Activated naive CD4-positive, alpha-beta T cell treated with Interleukin-2 at 50 U/mL for 16 hours (primary cell): ENCODE measurements around the gene TUBA8.
"Not testable (repeated sequence)": the region's sequence is repeated elsewhere in the genome, so short reads cannot be mapped to it uniquely, and the experiment has no call there.

Experiments
- DNase-seq: peaks from one replicate; pipeline ENCODE4 v3.0.0-alpha.2; 2020

TUBA8 gene

GRCh38 chr22:18106550-18107341 is 3.9 kb upstream of the TUBA8 start:
- peak; percentile 26 for DNase-seq

GRCh38 chr22:18108187-18108586 is 2.4 kb upstream of the TUBA8 start:
- no peak for DNase-seq

GRCh38 chr22:18109410-18110193 is 1.0 kb upstream of the TUBA8 start:
- DNase-seq, result no peak

GRCh38 chr22:18110954-18111758 is 547 bp downstream of the TUBA8 start:
- no peak for DNase-seq

- no peak for DNase-seq
These were observed 1.2 kb downstream of the TUBA8 start for GRCh38 chr22:18111759-18112330.

- DNase-seq, result no peak
These were observed 1.8 kb downstream of the TUBA8 start for GRCh38 chr22:18112440-18112839.

GRCh38 chr22:18113680-18114394 is 3.2 kb downstream of the TUBA8 start:
- DNase-seq, result no peak

GRCh38 chr22:18114495-18114894 is 3.9 kb downstream of the TUBA8 start:
- DNase-seq, result no peak

- no peak for DNase-seq
These were observed 4.5 kb downstream of the TUBA8 start for GRCh38 chr22:18114976-18115652.

GRCh38 chr22:18115906-18116371 is 5.3 kb downstream of the TUBA8 start:
- DNase-seq, result no peak

GRCh38 chr22:18116634-18117033 is 6.0 kb downstream of the TUBA8 start:
- no peak for DNase-seq

- DNase-seq, result no peak
These were observed 7.8 kb downstream of the TUBA8 start for GRCh38 chr22:18118345-18118915.

- DNase-seq, result no peak
These were observed 9.0 kb downstream of the TUBA8 start for GRCh38 chr22:18119409-18120110.

GRCh38 chr22:18120857-18121256 is 10.2 kb downstream of the TUBA8 start:
- no peak for DNase-seq

GRCh38 chr22:18121506-18121905 is 10.9 kb downstream of the TUBA8 start:
- DNase-seq, result no peak

GRCh38 chr22:18121954-18122554 is 11.4 kb downstream of the TUBA8 start:
- DNase-seq, result no peak

GRCh38 chr22:18123476-18124025 is 12.9 kb downstream of the TUBA8 start:
- not testable (repeated sequence) for DNase-seq

GRCh38 chr22:18126606-18127005 is 16.0 kb downstream of the TUBA8 start:
- no peak for DNase-seq

GRCh38 chr22:18130018-18130417 is 19.4 kb downstream of the TUBA8 start:
- DNase-seq, result no peak
